GM18870 (cell line): Measurements from ENCODE around the gene HTR2A.

Experiments
- ATAC-seq: cut with Tn5 transposase; IDR thresholded peaks from one replicate; pipeline ENCODE4 v1.9.1; 2021; ENCODE audit warnings: moderate library complexity; ENCODE audit not compliant: unreplicated experiment

The HTR2A gene

GRCh38 chr13:46896341-46897137, at the start of gene HTR2A:
Gene HTR2A, minus strand, starts transcription at chr13:46897053. Its CDS starts 1,147 bp downstream, at chr13:46895906.
- ATAC-seq, result no peak

DNA sequence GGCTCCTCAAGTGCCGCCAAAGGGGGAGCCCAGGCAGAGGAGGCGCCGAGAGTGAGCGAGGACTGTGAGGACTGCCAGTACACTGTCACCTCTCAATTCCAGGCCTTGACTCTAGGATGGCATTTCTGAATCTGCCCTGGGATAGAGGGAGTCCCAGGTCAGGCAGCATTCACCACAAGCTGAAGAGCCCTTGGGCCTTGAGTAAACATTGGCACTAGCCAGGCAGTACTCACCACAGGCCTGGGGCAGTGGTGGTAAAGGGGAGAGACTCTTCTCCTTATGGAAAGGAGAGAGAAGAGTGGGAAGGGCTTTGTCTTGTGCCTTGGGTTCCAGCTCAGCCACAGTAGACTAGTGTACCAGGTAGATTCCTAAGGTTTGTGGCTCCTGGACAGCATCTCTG, 39.7 kb upstream of the HTR2A start:
- ATAC-seq, result no peak

DNA sequence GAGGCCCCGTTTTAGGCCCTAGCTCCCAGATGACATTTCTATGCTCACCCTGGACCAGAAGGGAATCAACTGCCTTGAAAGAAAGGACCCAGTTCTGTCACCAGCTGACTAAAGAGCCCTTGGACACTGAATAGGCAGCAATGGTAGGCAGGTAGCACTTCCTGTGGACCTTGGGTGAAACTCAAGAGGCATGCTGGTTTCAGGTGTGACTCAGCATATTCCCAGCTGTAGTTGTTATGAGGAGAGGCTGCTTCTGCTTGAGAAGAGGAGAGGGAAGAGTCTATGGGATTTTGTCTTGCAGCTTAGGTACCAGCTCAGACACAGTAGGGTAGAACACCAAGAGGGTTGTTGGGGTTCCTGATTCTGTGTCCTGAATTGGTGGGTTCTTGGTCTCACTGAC, 37.9 kb upstream of the HTR2A start:
- no peak for ATAC-seq

- ATAC-seq, result no peak
These were observed 30.2 kb upstream of the HTR2A start for GRCh38 chr13:46926916-46927590.

DNA sequence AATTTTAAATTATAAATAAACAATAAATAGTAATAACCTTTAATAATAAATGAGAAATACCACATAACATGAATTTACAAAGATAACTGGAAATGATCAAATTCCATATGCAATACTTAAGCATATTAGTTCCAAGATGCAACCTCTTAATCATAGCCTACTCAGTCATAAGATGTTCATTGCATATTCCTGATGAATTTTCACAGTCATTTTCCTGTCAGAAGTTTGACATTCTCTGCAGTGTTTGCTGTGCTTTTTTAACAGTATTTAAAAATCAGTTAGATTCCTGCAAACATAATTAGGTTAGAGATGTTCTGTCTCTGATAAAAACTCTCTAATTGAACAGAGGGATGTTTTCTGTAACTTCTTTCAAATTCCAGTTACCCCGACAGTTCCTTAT, 28.6 kb upstream of the HTR2A start:
- no peak for ATAC-seq

DNA sequence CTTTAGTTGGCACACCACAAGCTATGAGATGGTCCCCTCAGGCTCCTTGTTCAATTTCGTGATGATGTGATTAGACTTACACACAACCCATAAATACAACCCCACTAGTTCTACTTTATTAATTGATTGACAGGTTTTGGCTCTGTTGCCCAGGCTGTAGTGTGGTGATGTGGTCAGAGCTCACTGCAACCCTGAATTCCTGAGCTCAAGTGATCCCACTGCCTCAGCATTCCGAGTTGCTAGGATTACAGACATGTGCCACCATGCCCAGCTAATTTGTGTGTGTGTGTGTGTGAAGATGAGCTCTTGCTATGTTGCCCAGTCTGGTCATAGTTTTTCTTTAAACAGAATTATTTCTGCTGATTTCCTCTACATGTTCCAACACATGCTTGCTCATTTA, 17.5 kb upstream of the HTR2A start:
- no peak for ATAC-seq

- ATAC-seq, result no peak
These were observed 16.9 kb upstream of the HTR2A start for GRCh38 chr13:46913757-46914156.

DNA sequence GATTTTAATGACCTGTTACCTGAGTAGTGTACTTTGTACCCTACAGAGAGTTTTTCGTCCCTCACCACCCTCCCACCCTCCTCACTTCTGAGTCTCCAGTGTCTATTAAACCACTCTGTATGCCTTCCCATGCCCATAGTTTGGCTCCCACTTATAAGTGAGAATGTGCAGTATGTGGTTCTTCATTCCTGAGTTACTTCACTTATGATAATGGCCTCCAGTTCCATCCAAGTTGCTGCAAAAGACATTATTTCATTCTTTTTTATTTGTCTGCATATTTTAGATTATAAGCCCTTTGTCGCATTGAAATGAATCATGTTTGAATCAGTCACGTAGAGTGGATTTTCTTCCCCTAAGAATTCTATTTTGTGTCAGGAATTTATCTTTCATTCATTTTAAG, 12.2 kb upstream of the HTR2A start:
- ATAC-seq, result no peak

DNA sequence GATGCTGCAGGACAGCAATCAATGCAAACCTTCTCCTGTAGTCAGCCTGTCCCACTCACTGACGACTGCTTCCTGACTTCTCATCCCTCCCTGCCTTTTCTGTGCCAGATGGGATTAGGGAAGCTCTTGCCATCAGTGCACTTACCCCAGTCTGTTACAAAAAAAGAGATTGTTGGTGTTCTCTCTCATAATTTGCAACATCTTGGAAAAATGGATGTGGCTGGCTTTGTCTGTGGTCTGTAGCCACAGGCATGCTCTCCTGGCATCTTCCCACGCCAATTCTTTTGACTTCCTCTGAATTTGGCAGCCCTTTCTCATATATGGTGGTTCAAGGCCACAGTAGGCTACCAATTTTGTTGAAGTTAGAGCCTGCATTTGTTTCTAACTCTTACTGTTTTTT, 11.6 kb upstream of the HTR2A start:
- no peak for ATAC-seq

DNA sequence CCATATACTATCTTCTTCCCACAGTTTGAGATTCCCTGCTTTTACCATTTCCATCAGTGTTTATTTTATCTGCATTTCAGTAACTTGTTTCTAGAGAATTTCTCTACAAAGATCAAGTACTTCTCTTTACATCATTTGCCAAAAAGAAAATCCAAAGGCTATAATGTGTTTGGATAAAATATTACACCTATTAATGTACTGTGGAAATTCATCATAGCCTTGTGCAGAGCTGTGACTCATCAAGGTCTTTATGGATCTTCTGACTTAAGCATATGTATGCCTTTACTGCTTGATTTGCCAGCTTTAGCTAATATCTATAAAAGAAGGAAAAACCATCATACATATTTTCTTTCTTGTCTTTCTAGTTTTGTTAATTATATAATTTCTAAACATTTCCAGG, 9.6 kb upstream of the HTR2A start:
- ATAC-seq, result no peak

DNA sequence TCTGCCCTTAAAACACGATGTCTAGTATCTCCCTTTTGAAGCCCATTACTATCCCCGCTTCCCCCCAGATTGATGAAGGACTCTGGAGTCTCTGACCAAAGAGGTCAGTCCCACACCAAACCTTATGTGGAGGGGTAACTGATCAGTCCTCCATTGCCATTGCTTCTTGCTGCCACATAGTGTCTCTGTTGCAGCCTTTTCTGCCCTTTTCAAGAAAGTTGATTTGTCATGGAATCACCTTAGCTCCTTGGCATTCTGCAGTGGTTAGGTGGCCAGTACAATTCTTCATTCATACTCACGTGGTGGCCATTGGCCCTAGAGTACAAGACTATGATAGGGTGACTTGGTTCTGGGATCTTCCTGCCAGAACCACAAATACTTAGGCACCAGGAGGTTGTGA, 8.4 kb upstream of the HTR2A start:
- no peak for ATAC-seq

DNA sequence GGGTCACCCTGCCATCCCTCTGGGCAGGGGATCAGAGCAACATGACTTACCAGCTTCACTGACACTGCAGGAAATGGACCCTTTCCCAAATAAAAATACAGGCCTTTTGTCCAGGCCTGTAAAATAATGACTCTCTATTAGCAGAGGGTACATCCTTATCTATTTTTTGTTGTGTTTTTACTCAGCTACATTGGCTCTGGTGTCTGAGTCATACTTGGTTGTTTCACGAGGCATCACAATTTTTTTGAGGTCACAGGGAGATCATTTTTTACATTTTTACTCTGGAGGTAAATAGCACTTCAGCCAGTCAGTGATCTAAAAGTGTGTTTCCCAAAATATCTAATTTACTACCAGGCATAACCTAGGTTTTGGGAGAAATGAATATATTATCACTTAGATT, 6.9 kb upstream of the HTR2A start:
- ATAC-seq, result no peak

GRCh38 chr13:46901721-46902120, 4.9 kb upstream of the HTR2A start:
- no peak for ATAC-seq

- ATAC-seq, result no peak
These were observed 2.9 kb upstream of the HTR2A start for GRCh38 chr13:46899801-46900200.

- ATAC-seq, result no peak
These were observed 1.5 kb downstream of the HTR2A start for GRCh38 chr13:46895381-46895780.

GRCh38 chr13:46894568-46894967, 2.3 kb downstream of the HTR2A start:
- no peak for ATAC-seq

DNA sequence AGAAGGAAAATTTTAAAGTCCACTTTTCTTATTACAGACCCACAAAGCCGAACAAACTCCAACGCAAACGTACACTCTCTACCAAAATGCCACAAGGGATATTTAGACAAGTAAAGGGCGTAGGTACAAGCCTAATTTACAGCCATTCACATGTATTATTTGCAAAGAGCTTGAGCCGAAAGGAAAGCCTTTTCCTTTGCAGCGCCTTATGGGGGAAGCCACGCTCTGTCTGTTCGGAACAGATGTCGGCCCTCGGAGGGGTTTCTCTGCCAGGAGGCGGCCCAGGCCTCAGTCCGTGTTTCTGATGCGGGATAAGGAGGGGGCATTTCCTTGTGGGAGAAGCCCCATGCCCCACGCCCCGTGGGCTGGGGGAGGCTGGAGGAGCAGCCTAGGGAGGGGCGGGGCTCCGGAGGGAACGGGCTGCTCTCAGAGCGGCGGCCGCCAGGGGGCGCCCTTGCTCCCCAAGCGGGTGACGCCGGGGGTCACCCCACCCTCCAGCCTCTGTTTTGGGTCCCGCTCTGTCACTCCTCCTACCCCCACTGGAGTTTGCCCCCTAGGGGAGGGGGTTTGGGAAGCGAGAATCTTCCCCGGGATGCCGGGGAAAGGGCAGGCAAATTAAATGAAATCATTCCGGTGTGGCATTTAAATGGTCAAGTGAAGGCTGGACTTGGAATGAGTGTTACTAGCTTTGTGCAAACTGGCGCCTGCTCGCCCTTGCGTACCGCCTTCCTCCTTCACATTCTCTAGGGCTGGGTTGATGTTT, 2.9 kb downstream of the HTR2A start:
- ATAC-seq, result no peak

- ATAC-seq, result no peak
These were observed 3.6 kb downstream of the HTR2A start for GRCh38 chr13:46893221-46893740.

GRCh38 chr13:46885018-46885417, 11.8 kb downstream of the HTR2A start:
- ATAC-seq, result no peak

DNA sequence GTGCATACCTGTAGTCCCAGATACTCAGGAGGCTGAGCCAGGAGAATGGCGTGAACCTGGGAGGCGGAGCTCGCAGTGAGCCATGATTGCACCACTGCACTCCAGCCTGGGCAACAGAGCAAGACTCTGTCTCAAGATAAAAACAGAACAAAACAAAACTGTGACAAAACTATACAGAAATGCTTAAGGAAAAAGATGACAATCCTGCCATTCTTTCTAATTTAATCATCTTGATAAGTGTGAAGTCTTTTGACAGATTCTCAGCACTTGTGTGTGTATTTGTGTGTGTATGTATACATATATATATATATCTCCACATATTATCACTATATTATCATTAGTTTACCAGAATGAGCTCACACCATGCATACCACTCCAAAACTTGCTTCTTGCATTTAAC, 12.3 kb downstream of the HTR2A start:
- no peak for ATAC-seq

DNA sequence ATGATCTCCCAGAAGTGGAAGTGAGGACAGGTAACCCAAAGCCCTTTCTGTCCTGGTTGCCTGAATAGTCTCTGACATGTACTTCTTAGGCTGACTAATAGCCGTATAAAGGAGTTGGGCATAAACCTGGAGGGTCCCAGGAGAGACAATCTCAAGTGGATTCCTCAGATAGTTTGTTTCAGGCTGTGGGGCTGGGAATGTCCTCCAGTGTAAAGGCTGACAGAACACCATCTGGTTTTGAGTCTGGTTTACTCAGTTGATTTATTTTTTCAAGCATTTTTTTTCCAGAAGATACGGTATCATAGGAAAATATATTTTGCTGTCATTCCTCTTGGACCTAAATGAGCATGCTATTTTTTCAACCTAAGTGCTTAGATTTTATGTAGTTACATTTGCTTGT, 15.2 kb downstream of the HTR2A start:
- ATAC-seq, result no peak

GRCh38 chr13:46874006-46874405, 22.8 kb downstream of the HTR2A start:
- no peak for ATAC-seq
